Stimulated activated CD4-positive, alpha-beta T cell treated with anti-CD3 and anti-CD28 coated beads, Interleukin-4, amount 100 ng/mL, for 4 hours (primary cell): ENCODE results near the gene STK4.

Experiments
- DNase-seq, 2 experiments: peaks; one replicate each; pipeline ENCODE4 v3.0.0-alpha.2; 2020

STK4 gene

DNA sequence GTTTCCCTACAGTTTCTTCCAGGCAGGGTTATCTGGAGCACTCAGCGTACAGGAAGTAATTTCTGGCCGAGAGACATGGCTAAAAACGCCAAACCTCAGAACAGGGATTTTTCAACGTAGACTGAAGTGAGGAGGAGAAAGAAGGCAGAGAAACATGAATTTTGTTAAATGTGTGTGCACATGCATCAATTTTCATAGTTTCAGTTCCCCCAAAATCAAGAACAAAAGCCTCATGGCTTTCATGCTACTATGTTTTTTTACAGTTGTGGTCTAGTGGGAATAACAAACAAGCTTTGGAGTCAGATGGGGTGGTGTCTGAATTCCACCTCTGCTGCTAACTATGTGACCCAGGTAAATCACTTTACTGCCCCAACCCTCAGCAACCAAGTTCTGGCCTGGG, 11.0 kb upstream of the STK4 start:
- DNase-seq = no peak

DNA sequence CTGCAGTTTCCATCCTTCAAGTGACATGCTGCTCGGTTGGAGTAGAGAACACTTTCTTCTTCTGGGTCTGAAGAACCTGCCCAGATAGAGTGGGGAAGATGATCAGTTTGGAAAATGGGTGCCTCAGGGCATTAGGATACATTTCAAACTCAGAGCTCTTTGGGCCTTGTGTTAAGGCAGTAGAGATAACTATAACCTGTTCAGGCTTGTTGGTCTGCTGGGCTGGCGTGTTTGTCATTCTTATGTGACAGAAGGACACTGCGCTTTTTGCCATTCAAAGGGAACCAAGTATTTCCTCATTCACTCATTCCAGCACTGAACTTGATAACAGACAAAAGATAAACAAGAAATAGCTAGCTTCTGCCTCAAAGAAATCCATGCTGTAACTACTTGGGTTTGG, 9.9 kb upstream of the STK4 start:
- DNase-seq = no peak

DNA sequence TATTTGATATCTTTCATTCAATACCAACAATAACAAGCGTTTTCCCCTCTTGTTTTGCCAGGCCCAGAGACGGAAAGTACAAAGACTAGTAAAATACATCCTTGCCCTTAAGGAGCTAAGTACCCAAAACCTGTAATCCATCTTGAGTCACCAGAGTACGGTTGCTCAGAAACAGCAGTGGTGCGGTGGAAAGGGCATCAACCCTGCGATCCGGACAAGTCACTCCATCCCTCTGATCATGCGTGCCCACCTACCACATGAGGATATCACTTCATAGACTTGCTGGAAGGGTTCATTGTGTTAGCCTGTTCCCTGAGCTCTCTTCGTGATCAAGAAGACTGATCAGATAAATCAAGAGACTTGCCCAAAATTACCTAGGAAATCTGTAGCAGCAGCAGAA, 8.0 kb upstream of the STK4 start:
- DNase-seq = no peak

DNA sequence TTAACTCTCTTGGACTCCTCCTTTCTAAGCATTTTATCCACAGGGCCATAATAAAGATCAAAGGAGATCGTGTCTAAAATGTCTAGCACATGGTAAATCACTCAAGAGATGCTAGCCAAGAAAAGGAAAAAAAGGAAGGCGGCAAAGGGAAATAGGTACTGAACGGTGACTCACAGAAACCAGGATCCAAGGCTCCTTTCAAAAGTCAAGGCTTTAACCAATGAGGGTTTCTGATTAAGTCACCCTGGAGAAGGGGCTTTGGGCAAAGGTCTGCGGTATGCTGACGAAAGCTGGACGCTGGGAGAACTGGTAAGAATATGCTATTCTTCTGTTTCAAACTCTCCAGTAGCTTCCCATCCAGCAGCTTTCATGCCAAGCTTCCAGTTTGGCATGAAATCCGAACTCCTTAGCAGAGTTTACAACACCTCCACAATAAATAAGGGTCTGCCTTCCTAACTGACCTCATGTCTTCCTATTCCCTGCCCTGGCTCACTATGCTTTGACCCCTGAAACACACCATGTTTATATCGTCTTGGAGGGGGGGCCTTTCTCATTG, 7.2 kb upstream of the STK4 start:
- no peak for DNase-seq

DNA sequence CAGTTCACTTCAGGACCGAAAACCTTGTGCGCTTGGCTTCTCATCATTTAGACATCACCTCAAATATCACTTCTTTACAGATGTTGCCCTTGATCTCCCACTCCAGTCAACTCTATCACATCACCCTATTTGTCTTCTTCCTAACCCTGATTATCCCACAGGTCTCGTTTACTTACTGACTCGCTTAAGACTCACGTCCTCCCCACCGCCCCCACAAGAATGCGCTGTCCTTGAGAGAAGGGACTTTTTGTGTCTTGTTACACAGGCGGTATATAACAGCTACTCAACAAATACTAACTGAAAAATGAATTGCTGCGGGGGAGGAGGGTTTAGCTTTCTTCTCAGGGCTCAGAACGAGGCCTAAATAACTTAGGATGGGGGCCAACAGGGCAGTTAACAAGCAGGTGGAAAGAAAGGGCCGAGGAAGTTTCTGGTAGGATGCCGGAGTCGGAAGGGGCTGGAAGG, 6.6 kb upstream of the STK4 start:
- peak; percentile 64 to 88 for DNase-seq

DNA sequence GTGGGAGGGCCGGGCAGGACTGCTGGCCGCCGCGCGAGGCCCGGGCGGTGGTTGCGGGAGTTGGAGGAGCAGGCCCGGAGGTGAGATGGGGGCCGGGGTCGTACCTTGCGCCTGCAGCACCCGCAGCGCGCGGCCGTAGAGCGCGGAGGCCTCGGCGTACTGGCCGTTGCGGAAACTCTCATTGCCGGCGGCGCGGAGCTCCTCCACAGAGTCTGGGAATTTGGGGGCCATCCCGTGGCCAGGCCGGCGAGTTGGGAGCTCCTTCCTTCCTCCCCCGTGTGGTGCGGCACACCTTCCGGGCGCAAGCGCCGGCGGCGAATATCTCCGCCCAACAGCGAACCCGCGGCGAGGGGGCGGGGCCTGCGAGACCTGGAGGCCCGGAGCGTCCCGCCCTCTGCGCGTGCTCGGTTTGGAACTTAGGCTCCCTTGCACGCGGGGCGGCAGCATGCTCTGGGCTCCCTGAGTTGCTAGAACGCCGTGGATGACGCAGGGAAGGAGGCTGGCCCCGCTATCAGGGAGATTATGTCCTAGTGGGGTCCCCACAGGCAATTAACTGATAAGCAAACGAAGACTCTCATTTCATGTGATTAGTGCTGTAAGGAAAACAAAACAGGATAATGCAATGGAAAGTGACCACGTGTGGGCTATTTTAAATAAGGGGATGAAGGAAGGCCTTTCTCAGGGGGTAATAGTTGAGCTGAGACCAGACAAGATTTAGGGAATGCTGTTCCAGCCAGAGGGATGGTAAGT, 6.0 kb upstream of the STK4 start, which contains the start of gene TOMM34:
TOMM34 (minus strand) TSS at position 295 of the 750 bp plus-strand sequence; CDS start at position 231, 64 bp downstream.
- peak; percentile 95 to 97 for DNase-seq

DNA sequence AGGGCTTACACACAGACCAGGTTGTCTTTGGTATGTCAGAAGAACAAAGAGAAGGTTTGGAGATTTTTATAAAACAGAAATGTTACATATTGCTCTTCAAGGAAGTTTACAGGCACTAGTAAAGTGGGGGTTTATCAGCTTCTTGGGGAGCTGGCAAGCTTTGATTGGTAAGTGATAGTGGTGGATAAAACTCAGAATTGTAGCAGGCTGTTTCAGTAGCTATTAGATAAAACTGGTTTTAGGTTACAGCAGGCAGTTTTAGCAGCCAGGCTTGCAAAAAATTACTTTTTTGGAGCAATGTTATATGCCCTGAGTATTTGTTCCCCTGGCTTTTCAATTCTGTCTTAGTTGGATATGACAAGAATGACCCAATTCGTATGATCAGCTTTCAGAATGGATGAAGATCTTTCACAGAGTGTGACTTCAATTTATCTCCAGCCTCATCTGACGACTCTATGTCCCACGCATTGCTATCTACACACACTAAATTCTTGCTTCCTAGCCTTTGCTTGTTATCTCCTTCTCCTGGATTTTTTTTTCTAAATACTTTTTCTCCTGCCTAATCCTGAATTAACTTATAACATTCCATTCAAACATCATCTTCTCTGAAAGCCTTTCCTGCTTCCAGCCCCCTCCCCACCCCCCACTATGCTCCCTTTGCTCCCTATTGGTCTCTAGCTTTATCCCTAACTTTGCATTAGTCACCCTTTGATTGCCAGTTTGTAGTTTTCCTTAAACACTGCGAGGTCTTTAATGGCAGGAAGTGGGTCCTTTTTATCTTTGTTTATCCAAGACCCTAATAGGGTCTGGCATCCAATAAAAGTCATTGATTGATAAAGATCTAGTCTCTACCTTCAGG, 5.1 kb upstream of the STK4 start:
- no peak for DNase-seq

DNA sequence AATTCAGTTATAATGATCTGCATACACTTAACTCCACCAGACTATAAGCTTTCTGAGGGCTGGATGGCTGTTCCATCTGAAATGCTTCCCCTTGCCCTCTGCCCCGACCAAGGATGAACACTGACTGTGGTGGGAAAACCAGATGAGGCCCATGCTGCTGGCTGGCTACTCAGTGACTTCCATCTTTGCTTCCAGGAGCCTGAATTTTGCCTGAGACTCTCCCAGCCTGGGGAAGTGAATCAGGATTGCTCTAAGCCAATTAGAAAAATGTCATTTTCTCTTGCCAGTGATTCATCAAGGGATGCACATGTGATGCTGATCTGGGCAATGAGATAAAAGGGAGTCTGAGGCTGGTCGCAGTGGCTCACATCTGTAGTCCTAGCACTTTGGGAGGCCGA, 4.4 kb upstream of the STK4 start:
- DNase-seq = no peak

DNA sequence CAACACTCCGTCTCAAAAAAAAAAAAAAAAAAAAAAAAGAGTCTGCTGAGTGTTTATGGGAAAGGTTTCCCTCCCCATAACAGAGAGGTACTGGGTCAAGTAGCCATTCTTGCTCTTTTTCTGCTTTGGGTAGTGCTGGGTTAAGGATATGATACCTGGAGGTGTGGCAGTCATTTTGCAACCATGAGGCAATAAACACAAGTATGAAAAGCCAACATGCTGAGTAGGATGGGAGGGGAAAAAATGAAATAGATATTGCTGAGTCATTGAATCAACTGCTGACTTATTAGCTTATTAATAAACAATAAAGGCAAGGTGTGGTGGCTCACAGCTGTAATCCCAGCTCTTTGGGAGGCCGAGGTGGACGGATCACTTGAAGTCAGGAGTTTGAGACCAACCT, 3.8 kb upstream of the STK4 start:
- DNase-seq = no peak

DNA sequence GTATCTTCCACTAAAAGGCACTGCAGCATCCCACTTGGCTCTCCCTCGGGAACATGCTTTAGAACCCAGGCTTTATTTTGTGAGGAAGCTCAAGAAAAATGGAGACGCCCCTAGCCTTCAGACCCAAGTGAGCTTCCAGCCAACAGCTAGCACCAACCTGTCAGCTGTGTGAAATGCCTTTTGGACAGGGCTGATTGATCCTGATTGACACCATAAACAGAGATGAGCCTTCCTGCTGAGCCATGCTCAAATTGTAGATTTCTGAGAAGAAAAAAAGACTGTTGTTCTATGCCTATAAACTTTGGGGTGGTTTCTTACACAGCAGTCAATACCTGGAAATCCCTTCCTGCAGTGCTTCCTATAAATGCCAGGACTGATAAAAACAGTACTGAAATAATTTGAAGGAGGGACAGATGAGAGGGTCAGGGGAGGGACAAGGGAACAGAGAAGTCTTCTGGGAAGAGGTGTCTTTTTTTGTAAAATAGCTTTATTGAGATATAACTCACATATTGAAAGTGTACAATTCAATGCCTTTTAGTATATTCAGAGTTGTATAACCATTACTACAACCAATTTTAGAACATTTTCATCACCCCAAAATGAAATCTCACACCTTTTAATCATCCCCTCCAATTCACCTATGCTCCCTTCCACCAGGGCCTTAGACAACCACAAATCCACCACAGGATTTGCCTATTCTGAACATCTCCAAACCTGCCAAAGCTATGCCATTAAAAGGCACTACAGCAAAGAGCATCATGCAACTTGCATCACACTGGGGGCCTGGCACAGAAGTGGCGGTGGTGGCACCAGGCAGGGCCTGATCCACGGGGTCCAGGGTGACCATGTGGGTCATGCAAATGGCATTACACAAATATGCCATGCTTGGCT, 2.7 kb upstream of the STK4 start:
- no peak for DNase-seq

DNA sequence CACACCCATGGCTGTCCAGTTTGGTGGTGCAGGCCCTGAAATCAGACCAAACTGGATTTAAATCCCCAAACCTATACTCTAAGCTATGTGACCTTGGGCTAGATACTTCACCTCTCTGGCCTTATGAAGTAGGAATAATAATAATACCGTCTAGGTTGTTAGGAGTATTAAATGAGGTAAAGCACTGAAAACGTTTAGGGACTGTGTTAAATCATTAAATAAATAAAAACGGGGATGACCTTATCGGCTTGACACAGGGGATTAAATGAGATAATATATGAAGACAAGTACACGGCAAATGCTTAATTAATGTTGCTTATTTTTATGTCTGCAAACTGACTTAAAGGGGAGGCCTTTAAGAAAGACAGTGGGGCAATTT, 672 bp upstream of the STK4 start:
- no peak for DNase-seq

DNA sequence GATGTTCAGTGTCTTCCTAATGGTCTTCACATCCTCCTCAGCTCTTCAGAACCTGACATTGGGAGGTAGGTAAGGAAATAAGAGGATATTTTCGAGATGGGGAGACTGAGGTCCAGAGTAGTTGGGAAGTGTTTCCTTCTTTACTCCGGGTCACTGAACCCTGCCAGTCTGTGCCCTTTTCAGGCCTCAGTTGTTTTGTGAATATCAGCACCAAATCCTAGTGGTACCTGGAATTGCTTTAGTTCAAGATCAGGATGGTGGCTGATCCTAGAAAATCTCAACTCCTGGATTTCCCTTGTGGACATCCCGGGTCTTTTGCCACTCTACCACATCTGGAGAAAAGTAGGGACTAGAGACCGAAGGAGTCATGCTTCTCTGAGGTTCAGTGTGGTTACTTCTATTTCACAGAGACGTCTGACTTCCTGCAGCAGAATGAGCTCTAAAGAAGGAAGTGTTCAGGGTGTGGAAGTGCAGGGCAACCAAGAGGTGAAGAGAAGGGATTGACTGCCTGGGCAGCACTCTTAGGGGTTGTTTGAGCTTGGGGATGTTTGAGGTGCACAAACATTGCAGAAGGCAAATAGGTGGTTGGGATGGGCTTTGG, 995 bp downstream of the STK4 start:
- peak in 1 of 2 experiments; percentile 22 for DNase-seq

DNA sequence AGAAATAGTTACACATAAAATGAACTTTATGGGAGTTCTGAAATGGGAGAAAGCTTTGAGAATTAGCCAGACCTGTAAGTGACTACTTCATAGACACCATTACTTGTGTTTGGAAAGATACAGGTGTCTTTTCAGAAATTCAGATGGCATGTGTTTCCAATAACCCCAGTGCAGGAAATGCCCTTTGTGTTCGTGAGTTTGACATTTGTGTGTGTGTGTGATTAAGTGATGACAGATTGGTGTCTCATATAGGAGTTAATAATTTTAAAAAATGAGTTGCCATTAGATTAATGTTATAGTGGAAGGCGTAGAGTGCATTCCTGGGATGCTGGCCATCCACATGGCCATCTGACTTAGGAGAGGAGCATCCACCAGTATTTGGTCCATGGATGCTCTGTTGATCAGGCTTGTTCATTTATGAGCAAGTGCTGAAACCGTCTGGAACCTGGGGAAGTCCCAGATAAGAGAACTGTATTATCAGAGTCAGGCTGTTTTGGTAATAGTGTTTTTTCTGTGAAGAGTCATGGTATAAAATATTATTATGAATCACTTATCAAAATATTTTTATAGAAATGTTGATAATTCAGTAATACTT, 3.1 kb downstream of the STK4 start:
- peak in 1 of 2 experiments; percentile 5 for DNase-seq

DNA sequence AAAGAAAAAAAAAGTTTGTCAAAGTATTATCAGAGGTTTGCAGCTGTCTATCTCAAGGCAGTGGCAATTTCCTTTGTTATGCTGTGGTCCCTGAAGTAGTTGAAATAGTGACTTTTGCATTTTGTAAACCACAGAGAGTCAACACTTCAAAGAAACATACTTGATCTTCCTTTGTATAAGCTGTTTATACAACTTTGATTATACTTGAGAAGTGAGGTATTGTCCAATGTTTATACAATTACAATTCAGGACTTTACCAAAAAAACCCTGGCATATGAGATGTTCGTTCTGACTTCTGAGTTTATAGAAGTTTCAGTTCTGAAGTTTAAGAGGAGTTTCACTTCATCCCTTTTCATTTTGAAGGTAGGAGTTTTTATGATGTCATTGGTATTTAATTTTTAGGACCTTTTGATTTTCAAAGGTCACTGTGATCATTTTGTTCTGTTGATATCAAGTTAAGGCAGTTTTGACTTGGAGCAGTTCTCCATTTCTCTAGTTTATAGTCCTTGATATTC, 4.0 kb downstream of the STK4 start:
- DNase-seq = no peak

DNA sequence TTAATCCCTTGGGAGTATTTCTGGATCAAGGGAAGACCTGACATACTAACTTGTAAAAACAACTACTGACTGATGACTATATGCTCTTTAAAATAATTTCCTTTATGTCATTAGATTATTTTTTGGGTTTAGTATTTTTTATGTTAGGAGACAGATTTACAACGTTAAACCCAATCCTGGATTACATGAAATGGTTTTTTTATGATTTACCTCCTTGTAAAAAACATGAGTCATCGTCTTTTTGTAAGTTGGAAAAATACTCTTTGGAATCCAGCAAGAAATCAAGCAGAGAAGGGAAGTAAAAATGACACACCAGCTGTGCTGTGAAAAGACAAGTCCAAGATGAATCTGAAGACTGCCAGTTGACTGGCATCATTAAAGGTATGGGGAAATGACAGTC, 6.7 kb downstream of the STK4 start:
- DNase-seq = no peak

DNA sequence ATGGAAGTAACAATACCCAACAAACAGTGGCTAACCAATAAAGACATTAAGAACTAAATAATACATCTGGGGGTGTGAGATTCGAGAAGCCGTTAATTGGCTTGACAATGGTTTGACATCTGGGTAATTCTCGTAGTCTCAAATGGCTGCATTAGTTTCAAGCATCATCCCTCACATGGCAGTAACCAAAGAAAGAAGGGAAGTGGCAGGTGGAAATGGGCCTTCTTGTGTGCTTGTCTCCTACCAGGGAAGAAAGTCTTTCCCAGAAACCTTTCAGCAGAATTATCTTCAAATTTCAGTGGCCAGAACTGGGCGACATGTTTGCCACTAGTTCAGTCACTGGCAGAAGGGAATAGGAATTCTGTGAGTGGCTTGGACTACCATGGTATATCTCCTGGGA, 10.4 kb downstream of the STK4 start:
- DNase-seq = no peak

DNA sequence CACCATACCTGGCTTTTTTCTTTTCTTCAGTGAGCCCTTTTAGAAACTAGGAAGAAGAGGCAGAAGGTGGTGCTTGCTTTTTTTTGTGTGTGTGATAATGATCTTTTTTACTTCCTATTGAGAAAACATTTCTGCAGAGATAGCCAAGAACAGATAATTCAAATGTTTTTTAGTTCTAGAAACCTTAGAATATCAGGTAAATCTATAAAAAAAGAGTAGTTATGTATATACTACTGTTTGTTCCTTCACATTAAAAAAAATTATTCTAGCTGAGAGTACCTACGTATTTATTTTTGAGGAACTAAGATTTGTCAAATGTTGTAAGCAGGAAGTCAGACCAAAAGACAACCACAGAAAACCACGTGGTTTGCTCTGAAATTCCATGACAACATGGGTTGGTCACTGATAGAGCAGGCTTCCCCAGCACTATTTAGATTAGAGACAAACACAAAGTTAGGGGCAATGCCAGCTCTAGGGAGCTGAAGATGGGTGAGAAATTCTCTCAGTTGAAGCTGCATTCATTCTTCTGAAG, 12.8 kb downstream of the STK4 start:
- DNase-seq = peak in 1 of 2 experiments; percentile 74

DNA sequence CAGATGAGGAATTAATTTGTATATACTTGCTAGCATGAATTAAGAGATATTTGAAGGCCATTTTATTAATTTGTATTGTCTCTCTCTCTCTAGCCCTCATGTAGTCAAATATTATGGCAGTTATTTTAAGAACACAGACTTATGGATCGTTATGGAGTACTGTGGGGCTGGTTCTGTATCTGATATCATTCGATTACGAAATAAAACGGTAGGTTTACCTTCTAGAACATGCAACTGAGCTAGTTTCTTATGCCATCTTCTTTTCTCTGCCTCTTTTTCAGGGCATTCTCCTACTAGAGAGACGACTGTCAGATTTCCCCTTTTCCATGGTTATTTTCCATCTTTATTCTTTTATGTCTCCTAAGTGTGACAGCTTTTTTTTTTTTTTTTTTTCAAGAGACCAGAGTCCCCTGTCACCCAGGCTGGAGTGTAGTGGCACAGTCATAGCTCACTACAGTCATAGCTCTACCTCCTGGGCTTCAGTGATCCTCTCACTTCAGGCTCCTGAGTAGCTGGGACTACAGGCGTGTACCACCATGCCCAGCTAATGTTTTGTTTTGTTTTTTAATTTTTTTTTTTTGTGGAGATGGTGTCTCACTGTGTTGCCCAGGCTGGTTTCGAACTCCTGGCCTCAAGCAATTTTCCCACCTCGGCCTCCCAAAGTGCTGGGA, 15.6 kb downstream of the STK4 start:
- no peak for DNase-seq

DNA sequence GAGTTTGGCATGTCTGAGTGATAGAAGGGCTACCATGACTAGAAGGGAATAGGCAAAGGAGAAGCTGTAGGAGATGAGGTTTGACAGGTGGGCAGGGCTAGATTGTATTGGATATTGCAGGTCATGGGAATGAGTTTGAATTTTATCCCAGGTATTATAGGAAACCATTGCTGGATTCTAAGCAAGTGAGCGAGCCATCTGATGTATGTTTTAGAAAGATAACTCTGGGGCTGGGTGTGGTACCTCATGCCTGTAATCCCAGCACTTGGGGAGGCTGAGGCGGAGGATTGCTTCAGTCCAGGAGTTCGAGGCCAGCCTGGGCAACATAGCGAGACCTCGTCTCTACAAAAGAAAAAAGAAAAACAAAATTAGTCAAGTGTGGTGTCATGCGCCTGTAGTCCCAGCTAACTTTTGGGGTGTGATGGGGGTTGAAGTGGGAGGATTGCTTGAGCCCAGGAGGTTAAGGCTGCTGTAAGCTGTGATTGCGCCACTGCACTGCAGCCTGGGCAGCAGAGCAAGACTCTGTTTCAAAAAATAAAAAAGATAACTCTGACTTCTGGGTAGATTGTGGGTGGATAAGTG, 16.9 kb downstream of the STK4 start:
- no peak for DNase-seq

DNA sequence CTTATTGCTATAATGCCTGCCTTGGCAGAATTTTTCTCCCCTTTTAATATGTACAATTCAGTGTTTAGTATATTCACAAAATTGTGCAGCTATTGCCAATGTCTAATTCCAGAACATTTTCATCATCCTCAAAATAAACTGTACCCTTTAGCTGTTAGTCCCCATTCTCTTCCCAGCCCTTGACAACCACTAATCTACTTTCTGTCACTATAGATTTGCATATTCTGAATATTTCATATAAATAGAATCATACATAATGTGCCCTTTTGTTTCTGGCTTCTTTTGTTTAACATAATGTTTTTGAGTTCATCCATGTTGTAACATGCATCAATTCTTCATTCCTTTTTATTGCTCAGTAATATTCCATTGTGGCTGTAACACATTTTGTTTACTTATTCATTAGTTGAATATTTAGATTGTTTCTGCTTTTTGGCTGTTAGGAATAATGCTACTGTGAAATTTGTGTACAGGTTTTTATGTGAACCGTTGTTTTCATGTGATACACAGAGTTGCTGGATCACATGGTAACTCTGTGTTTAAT, 22.4 kb downstream of the STK4 start:
- DNase-seq = no peak
